Suprapubic skin (tissue), 4 donors: ENCODE data around the gene ZNF865. TPM values are rescaled to one million over a fixed set of nuclear protein-coding genes. Genes with fewer than 3 reads are reported as not detected.

Experiments used
- total RNA-seq, 4 donors: library from RNA; depleted of rRNA; stranded (reverse); fragments of >200 nt; gene quantifications; one replicate each; pipeline ENCODE4 v1.1.0, GENCODE V29; 2016

The ZNF865 gene
- total RNA-seq, 4 donors from 2014 or later = 7.6 to 14.2 (median 9.9) TPM

Other genes starting within 250 kb of the ZNF865 start
- not detected for gene GARIN5B, start 242.4 kb upstream of the ZNF865 start, total RNA-seq
- 1 to 10 TPM in 3 of 4 donors, under 1 TPM in 1; 0.97 to 1.7 (median 1.2) TPM for gene IL11, start 235.2 kb upstream of the ZNF865 start, total RNA-seq
- gene TMEM190, start 228.8 kb upstream of the ZNF865 start, total RNA-seq = not detected
- gene TMEM238, start 221.4 kb upstream of the ZNF865 start, total RNA-seq = 10 to 100 TPM in 3 of 4 donors, 1 to 10 TPM in 1; 6.3 to 37.1 (median 29.3) TPM
- gene RPL28, start 219.7 kb upstream of the ZNF865 start, total RNA-seq = 100 to 1,000 TPM; 605 to 767 (median 714) TPM
- gene UBE2S, start 197.9 kb upstream of the ZNF865 start, total RNA-seq = 10 to 100 TPM in 2 of 4 donors, 1 to 10 TPM in 2; 7.4 to 17.0 (median 12.2) TPM
- gene SHISA7, start 162.3 kb upstream of the ZNF865 start, total RNA-seq = under 1 TPM in 2 of 4 donors, not detected in 2; 0.08 to 0.26 TPM
- gene ISOC2, start 144.0 kb upstream of the ZNF865 start, total RNA-seq = 10 to 100 TPM; 44.7 to 97.2 (median 87.5) TPM
- not detected for gene C19orf85, start 140.9 kb upstream of the ZNF865 start, total RNA-seq
- 10 to 100 TPM; 17.3 to 22.9 (median 19.8) TPM for gene ZNF628, start 129.0 kb upstream of the ZNF865 start, total RNA-seq
- gene NAT14, start 120.5 kb upstream of the ZNF865 start, total RNA-seq = 1 to 10 TPM; 2.4 to 4.8 (median 4.0) TPM
- 1 to 10 TPM in 2 of 4 donors, under 1 TPM in 2; 0.57 to 2.1 (median 1.0) TPM for gene SSC5D, start 117.2 kb upstream of the ZNF865 start, total RNA-seq
- gene SBK2, start 68.5 kb upstream of the ZNF865 start, total RNA-seq = not detected
- gene SBK3, start 60.1 kb upstream of the ZNF865 start, total RNA-seq = not detected
- 1 to 10 TPM; 1.8 to 3.1 (median 2.8) TPM for gene ZNF579, start 24.8 kb upstream of the ZNF865 start, total RNA-seq
- 1 to 10 TPM; 7.6 to 9.2 (median 8.5) TPM for gene FIZ1, start 6.1 kb upstream of the ZNF865 start, total RNA-seq
- gene ZNF524, start 5.4 kb upstream of the ZNF865 start, total RNA-seq = 10 to 100 TPM; 29.4 to 49.9 (median 47.0) TPM
- gene ZNF784, start 18.9 kb downstream of the ZNF865 start, total RNA-seq = 1 to 10 TPM; 4.3 to 8.0 (median 6.5) TPM
- 10 to 100 TPM; 15.0 to 27.9 (median 22.3) TPM for gene ZNF580, start 35.4 kb downstream of the ZNF865 start, total RNA-seq
- gene ZNF581, start 38.0 kb downstream of the ZNF865 start, total RNA-seq = 10 to 100 TPM; 16.3 to 27.1 (median 20.2) TPM
- gene CCDC106, start 42.6 kb downstream of the ZNF865 start, total RNA-seq = 10 to 100 TPM in 1 of 4 donors, 1 to 10 TPM in 3; 6.2 to 18.3 (median 8.5) TPM
- 100 to 1,000 TPM in 1 of 4 donors, 10 to 100 TPM in 3; 82.8 to 128 (median 88.5) TPM for gene U2AF2, start 49.4 kb downstream of the ZNF865 start, total RNA-seq
- gene EPN1, start 69.6 kb downstream of the ZNF865 start, total RNA-seq = 100 to 1,000 TPM in 1 of 4 donors, 10 to 100 TPM in 3; 80.1 to 104 (median 82.9) TPM
- not detected for gene NLRP9, start 132.8 kb downstream of the ZNF865 start, total RNA-seq
- not detected for gene RFPL4A, start 153.4 kb downstream of the ZNF865 start, total RNA-seq
- not detected for gene RFPL4AL1, start 163.5 kb downstream of the ZNF865 start, total RNA-seq
- gene NLRP11, start 226.4 kb downstream of the ZNF865 start, total RNA-seq = under 1 TPM in 1 of 4 donors, not detected in 3; 0.26 TPM
- not detected for gene NLRP4, start 230.9 kb downstream of the ZNF865 start, total RNA-seq